A549 (cell line): ENCODE measurements around the gene EOGT.

ENCODE experiments used
- BHLHE40 ChIP-seq: IDR thresholded peaks from 2 replicates; pipeline ENCODE4 v1.6.1; 2012; ENCODE audit warnings: low read depth, low read length, inconsistent platforms
- CEBPB ChIP-seq, 2 experiments: fragments of >200 bp in 1 of 2; sonication (Bioruptor Twin) in 1 of 2; formaldehyde crosslinking in 1 of 2; IDR thresholded peaks; 2 replicates each; pipeline ENCODE4 v1.6.1; 2012 to 2016
- EP300 ChIP-seq, 2 experiments: fragments of >200 bp; sonication (Bioruptor Twin); formaldehyde crosslinking; IDR thresholded peaks; 2 replicates in 1 of 2; 3 replicates in 1 of 2; pipeline ENCODE4 v1.6.1; 2016 to 2017
- FOSL2 ChIP-seq, 2 experiments: fragments of 450-650 bp in 1 of 2; fragments of >200 bp in 1 of 2; sonication (Bioruptor Twin) in 1 of 2; formaldehyde crosslinking; IDR thresholded peaks; 2 replicates each; pipeline versions ENCODE4 v1.5.0 to v1.6.1; 2016 to 2020; ENCODE audit warnings: mild to moderate bottlenecking in 1 of 2, moderate library complexity in 1 of 2
- MAFK ChIP-seq: fragments of 450-650 bp; IDR thresholded peaks from 2 replicates; pipeline ENCODE4 v1.6.1; 2014; ENCODE audit not compliant: partially characterized antibody
- MAZ ChIP-seq: fragments of 150-350 bp; IDR thresholded peaks from 2 replicates; pipeline ENCODE4 v1.6.1; 2014; ENCODE audit warnings: antibody characterized with exemption, low read depth, low read length, borderline replicate concordance
- POLR2A ChIP-seq: IDR thresholded peaks from 2 replicates; pipeline ENCODE4 v1.6.1; 2012; ENCODE audit warnings: mild to moderate bottlenecking, low read length
- RCOR1 ChIP-seq: fragments of 150-350 bp; IDR thresholded peaks from 2 replicates; pipeline ENCODE4 v1.6.1; 2014; ENCODE audit warnings: antibody characterized with exemption, low read length, low read depth
- RNF2 ChIP-seq: fragments of 200-600 bp; sonication (generic); IDR thresholded peaks from 2 replicates; pipeline ENCODE4 v1.6.1; 2016; ENCODE audit warnings: low read depth, mild to moderate bottlenecking, antibody characterized with exemption, moderate library complexity, borderline replicate concordance
- TF ChIP-seq, protein P1 (sequence below): fragments of 200-600 bp; sonication (generic); IDR thresholded peaks from 2 replicates; pipeline ENCODE4 v1.6.1; 2016; ENCODE audit warnings: antibody characterized with exemption, mild to moderate bottlenecking, moderate library complexity
- TF ChIP-seq, protein P2 (sequence below): fragments of >200 bp; sonication (Bioruptor Twin); formaldehyde crosslinking; IDR thresholded peaks from 3 replicates; pipeline ENCODE4 v1.5.1; 2016
- TF ChIP-seq, protein P3 (sequence below): IDR thresholded peaks from 2 replicates; pipeline ENCODE4 v1.6.1; 2012; ENCODE audit warnings: low read depth, borderline replicate concordance

DNA sequence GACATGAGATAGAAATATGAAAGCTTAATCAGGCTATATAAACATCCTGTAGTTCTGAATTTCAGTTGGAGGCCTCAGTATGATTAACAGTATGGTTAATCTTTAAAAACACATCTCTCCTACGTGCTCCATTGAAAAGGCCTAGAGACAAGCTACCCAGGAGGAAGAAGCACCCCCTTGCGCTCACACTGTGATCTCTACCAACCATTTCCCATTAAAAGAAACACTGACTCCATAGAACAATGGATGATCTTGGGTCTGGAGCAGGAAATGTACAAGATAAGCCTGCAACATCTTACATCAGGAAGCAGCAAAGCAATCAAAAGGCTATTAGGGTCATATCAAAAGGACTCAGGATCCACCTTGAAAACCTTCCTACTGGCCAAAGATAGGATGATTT lies 3.4 kb upstream of the EOGT start:
- TF ChIP-seq, protein P1, sequence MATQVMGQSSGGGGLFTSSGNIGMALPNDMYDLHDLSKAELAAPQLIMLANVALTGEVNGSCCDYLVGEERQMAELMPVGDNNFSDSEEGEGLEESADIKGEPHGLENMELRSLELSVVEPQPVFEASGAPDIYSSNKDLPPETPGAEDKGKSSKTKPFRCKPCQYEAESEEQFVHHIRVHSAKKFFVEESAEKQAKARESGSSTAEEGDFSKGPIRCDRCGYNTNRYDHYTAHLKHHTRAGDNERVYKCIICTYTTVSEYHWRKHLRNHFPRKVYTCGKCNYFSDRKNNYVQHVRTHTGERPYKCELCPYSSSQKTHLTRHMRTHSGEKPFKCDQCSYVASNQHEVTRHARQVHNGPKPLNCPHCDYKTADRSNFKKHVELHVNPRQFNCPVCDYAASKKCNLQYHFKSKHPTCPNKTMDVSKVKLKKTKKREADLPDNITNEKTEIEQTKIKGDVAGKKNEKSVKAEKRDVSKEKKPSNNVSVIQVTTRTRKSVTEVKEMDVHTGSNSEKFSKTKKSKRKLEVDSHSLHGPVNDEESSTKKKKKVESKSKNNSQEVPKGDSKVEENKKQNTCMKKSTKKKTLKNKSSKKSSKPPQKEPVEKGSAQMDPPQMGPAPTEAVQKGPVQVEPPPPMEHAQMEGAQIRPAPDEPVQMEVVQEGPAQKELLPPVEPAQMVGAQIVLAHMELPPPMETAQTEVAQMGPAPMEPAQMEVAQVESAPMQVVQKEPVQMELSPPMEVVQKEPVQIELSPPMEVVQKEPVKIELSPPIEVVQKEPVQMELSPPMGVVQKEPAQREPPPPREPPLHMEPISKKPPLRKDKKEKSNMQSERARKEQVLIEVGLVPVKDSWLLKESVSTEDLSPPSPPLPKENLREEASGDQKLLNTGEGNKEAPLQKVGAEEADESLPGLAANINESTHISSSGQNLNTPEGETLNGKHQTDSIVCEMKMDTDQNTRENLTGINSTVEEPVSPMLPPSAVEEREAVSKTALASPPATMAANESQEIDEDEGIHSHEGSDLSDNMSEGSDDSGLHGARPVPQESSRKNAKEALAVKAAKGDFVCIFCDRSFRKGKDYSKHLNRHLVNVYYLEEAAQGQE = no peak
- TF ChIP-seq POLR2A = no peak
- no peak for TF ChIP-seq RNF2
- TF ChIP-seq, protein P2, sequence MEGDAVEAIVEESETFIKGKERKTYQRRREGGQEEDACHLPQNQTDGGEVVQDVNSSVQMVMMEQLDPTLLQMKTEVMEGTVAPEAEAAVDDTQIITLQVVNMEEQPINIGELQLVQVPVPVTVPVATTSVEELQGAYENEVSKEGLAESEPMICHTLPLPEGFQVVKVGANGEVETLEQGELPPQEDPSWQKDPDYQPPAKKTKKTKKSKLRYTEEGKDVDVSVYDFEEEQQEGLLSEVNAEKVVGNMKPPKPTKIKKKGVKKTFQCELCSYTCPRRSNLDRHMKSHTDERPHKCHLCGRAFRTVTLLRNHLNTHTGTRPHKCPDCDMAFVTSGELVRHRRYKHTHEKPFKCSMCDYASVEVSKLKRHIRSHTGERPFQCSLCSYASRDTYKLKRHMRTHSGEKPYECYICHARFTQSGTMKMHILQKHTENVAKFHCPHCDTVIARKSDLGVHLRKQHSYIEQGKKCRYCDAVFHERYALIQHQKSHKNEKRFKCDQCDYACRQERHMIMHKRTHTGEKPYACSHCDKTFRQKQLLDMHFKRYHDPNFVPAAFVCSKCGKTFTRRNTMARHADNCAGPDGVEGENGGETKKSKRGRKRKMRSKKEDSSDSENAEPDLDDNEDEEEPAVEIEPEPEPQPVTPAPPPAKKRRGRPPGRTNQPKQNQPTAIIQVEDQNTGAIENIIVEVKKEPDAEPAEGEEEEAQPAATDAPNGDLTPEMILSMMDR = no peak
- TF ChIP-seq EP300 (IDR thresholded peaks at IDR 0.05) = no peak
- TF ChIP-seq, protein P3, sequence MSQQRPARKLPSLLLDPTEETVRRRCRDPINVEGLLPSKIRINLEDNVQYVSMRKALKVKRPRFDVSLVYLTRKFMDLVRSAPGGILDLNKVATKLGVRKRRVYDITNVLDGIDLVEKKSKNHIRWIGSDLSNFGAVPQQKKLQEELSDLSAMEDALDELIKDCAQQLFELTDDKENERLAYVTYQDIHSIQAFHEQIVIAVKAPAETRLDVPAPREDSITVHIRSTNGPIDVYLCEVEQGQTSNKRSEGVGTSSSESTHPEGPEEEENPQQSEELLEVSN = no peak
- no peak for TF ChIP-seq MAZ
- TF ChIP-seq MAFK = no peak
- TF ChIP-seq FOSL2 (IDR thresholded peaks at IDR 0.05) = no peak
- no peak for TF ChIP-seq FOSL2 (CRISPR knock-in tag; IDR thresholded peaks at IDR 0.05)
- no peak for TF ChIP-seq BHLHE40
- no peak for TF ChIP-seq RCOR1
- no peak for TF ChIP-seq CEBPB (IDR thresholded peaks at IDR 0.05)
